ENCODE measurements around the gene RPS6KA4.
A peak's percentile ranks its signal among the peaks of the same experiment; 100 is the strongest.

Gene RPS6KA4

DNA sequence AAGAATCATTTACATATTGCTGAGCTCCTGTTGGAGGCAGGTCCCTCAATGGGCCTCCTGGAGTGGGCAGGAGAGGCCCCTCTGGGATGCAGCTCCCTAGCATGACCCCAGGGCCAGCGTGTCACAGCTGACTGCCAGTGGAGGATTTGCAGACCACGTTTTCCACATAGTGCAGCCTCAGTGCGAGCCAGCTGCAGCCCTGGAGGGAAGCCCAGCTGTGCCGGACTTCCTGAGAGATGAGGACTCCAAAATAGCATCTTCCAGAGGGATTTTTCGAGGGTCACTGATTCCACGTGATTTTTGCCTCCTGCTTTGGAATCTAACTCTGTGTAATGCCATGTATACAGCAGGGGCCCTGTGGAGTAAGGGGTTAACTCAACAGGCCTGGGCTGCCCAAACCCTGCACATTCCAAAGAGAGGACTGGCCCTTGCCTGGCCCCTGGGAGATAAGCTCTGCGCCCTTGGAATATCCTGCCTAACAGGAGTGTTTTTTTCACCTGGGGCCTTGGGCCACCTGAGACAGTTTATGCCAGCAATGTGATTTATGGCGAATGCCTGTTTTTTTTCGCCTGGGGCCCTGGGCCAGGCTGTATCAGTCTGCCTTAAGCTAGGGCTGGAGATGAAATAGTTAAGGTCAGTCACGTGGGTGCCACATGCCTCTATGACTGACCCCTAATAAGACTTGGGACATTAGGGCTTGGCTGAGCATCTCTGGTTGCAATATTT lies 47.4 kb downstream of the RPS6KA4 start:
- Histone ChIP-seq H3K36me3 (ENCODE audit: control insufficient read depth in 1 of 2, insufficient read depth in 2 of 2, low read depth in 1 of 2, low read length in 2 of 2) (no peaks in the 10 kb centered on the region), H3K4ac (ENCODE audit: low read depth in 1 of 2, low read length in 2 of 2) (no peak overlapping the region), H2BK5ac (ENCODE audit: low read depth, low read length, poor library complexity, severe bottlenecking) (no peak overlapping the region), H2BK120ac (ENCODE audit: low read depth, low read length) (no peak overlapping the region), H4K91ac (ENCODE audit: low read length) (no peak overlapping the region), H3K14ac (ENCODE audit: low read length in 2 of 2) (no peak overlapping the region), H3K27me3 (ENCODE audit: control insufficient read depth in 1 of 2, insufficient read depth in 1 of 2, low read length in 2 of 2) (peaks cover 20 to 33% of the 10 kb centered on the region in 2 experiments), H2BK12ac (ENCODE audit: low read length in 2 of 2) (no peak overlapping the region), H3K23ac (ENCODE audit: low read length in 2 of 2) (no peak overlapping the region), H2AK5ac (ENCODE audit: low read length, severe bottlenecking) (no peak overlapping the region), H3K9ac (ENCODE audit: low read length) (no peak overlapping the region), H3K4me3 (ENCODE audit: insufficient read depth in 1 of 2, low read depth in 1 of 2, low read length in 2 of 2) (no peak overlapping the region), H3K18ac (ENCODE audit: low read depth in 1 of 2, low read length in 2 of 2) (no peak overlapping the region), H3K9me3 (ENCODE audit: control insufficient read depth, low read length) (no peaks in the 10 kb centered on the region), H2BK15ac (ENCODE audit: low read depth, poor library complexity, severe bottlenecking) (no peak overlapping the region), H2AFZ (ENCODE audit: low read depth, low read length) (no peak overlapping the region), H3K4me1 (ENCODE audit: control insufficient read depth, insufficient read depth, low read depth, low read length) (peaks cover 12% of the 10 kb centered on the region), H4K8ac (ENCODE audit: low read length) (peak overlapping the region; percentile 29), H3K79me1 (replicated peaks; ENCODE audit: low read length, poor library complexity, severe bottlenecking) (no peaks in the 10 kb centered on the region), H3K4me2 (ENCODE audit: low read length, poor library complexity, severe bottlenecking) (peak overlapping the region; percentile 52), H3K27ac (ENCODE audit: low read length, poor library complexity, severe bottlenecking) (peak overlapping the region; percentile 66)
- DNase-seq: peak; percentile 11
- 23% methylated on average over 10 of the region's 10 CpGs for WGBS

GRCh38 chr11:64407221-64407620 lies 48.3 kb downstream of the RPS6KA4 start:
- no peak overlapping the region for H2BK15ac ChIP-seq (ENCODE audit: low read depth, poor library complexity, severe bottlenecking)
- H3K23ac ChIP-seq (ENCODE audit: low read length in 2 of 2): no peak overlapping the region
- no peak overlapping the region for H2BK5ac ChIP-seq (ENCODE audit: low read depth, low read length, poor library complexity, severe bottlenecking)
- no peaks in the 10 kb centered on the region for H3K9me3 ChIP-seq (ENCODE audit: control insufficient read depth, low read length)
- H3K4me2 ChIP-seq (ENCODE audit: low read length, poor library complexity, severe bottlenecking): no peak overlapping the region
- no peaks in the 10 kb centered on the region for H3K79me1 ChIP-seq (replicated peaks; ENCODE audit: low read length, poor library complexity, severe bottlenecking)
- H2BK12ac ChIP-seq (ENCODE audit: low read length in 2 of 2): no peak overlapping the region
- no peak overlapping the region for H2BK120ac ChIP-seq (ENCODE audit: low read depth, low read length)
- no peak overlapping the region for H3K4ac ChIP-seq (ENCODE audit: low read depth in 1 of 2, low read length in 2 of 2)
- H4K8ac ChIP-seq (ENCODE audit: low read length): no peak overlapping the region
- WGBS: 82% methylated on average over 11 of the region's 11 CpGs
- peak overlapping the region; percentile 1 for H4K91ac ChIP-seq (ENCODE audit: low read length)
- no peak overlapping the region for H2AK5ac ChIP-seq (ENCODE audit: low read length, severe bottlenecking)
- peaks cover 12% of the 10 kb centered on the region for H3K4me1 ChIP-seq (ENCODE audit: control insufficient read depth, insufficient read depth, low read depth, low read length)
- H3K27ac ChIP-seq (ENCODE audit: low read length, poor library complexity, severe bottlenecking): no peak overlapping the region
- H3K27me3 ChIP-seq (ENCODE audit: control insufficient read depth in 1 of 2, insufficient read depth in 1 of 2, low read length in 2 of 2): peaks cover 21 to 36% of the 10 kb centered on the region in 2 experiments
- no peak overlapping the region for H3K9ac ChIP-seq (ENCODE audit: low read length)
- H3K36me3 ChIP-seq (ENCODE audit: control insufficient read depth in 1 of 2, insufficient read depth in 2 of 2, low read depth in 1 of 2, low read length in 2 of 2): no peaks in the 10 kb centered on the region
- no peak overlapping the region for H3K18ac ChIP-seq (ENCODE audit: low read depth in 1 of 2, low read length in 2 of 2)
- no peak overlapping the region for H3K4me3 ChIP-seq (ENCODE audit: insufficient read depth in 1 of 2, low read depth in 1 of 2, low read length in 2 of 2)
- DNase-seq: no peak
- no peak overlapping the region for H2AFZ ChIP-seq (ENCODE audit: low read depth, low read length)
- H3K14ac ChIP-seq (ENCODE audit: low read length in 2 of 2): no peak overlapping the region

DNA sequence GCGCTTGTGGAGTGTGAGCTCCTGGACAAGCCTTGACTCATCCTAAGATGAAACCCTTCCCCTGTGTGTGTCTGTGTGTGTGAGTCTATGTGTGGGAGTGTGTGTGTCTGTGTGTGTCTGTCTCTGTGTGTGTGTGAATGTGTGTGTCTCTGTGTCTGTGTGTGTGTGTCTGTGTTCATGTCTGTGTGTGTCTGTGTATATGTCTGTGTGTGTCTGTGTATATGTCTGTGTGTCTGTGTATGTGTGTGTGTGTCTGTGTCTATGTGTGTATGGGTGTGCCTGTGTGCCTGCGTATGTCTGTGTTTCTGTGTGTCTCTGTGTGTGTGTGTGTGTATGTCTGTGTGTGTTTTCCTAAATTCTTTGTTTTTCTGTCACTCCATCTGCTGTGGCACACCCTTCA lies 48.7 kb downstream of the RPS6KA4 start:
- Histone ChIP-seq H3K36me3 (ENCODE audit: control insufficient read depth in 1 of 2, insufficient read depth in 2 of 2, low read depth in 1 of 2, low read length in 2 of 2) (no peaks in the 10 kb centered on the region), H2AFZ (ENCODE audit: low read depth, low read length) (no peak overlapping the region), H2BK120ac (ENCODE audit: low read depth, low read length) (no peak overlapping the region), H2BK12ac (ENCODE audit: low read length in 2 of 2) (peak overlapping the region in 1 of 2 experiments; percentile 42), H3K9ac (ENCODE audit: low read length) (no peak overlapping the region), H3K14ac (ENCODE audit: low read length in 2 of 2) (peak overlapping the region in 1 of 2 experiments; percentile 49), H4K8ac (ENCODE audit: low read length) (no peak overlapping the region), H3K18ac (ENCODE audit: low read depth in 1 of 2, low read length in 2 of 2) (no peak overlapping the region), H2BK15ac (ENCODE audit: low read depth, poor library complexity, severe bottlenecking) (no peak overlapping the region), H4K91ac (ENCODE audit: low read length) (peak overlapping the region; percentile 1), H3K79me1 (replicated peaks; ENCODE audit: low read length, poor library complexity, severe bottlenecking) (no peaks in the 10 kb centered on the region), H2AK5ac (ENCODE audit: low read length, severe bottlenecking) (no peak overlapping the region), H3K4me3 (ENCODE audit: insufficient read depth in 1 of 2, low read depth in 1 of 2, low read length in 2 of 2) (no peak overlapping the region), H3K4me1 (ENCODE audit: control insufficient read depth, insufficient read depth, low read depth, low read length) (peaks cover 12% of the 10 kb centered on the region), H3K4me2 (ENCODE audit: low read length, poor library complexity, severe bottlenecking) (no peak overlapping the region), H3K27me3 (ENCODE audit: control insufficient read depth in 1 of 2, insufficient read depth in 1 of 2, low read length in 2 of 2) (peaks cover 21 to 35% of the 10 kb centered on the region in 2 experiments), H3K9me3 (ENCODE audit: control insufficient read depth, low read length) (no peaks in the 10 kb centered on the region), H3K4ac (ENCODE audit: low read depth in 1 of 2, low read length in 2 of 2) (no peak overlapping the region), H3K27ac (ENCODE audit: low read length, poor library complexity, severe bottlenecking) (no peak overlapping the region), H3K23ac (ENCODE audit: low read length in 2 of 2) (no peak overlapping the region), H2BK5ac (ENCODE audit: low read depth, low read length, poor library complexity, severe bottlenecking) (no peak overlapping the region)
- WGBS: 97% methylated on average over 1 of the region's 2 CpGs
- no peak for DNase-seq

DNA sequence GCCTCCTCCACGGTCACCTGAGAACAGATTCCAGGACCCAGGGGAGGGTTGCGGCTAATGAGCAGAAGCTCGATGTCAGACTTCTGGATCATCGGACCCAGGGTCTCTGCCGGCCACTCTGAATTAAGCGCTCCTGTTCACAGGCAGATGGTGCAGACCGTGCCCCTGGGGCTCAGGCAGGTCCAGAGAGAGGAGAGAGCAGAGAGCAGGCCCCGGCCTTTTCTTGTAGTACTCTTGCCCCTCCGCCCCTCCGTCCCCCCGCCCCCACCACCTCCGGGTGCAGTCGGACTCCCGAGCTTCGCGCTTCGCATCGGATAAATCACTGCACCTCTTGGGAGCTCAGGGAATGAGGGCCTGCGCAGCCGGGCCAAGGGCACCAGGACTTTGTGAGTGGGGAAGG lies 50.3 kb downstream of the RPS6KA4 start:
- WGBS: 95% methylated on average over 17 of the region's 20 CpGs
- no peak overlapping the region for H3K23ac ChIP-seq (ENCODE audit: low read length in 2 of 2)
- H3K4me2 ChIP-seq (ENCODE audit: low read length, poor library complexity, severe bottlenecking): no peak overlapping the region
- no peak for DNase-seq
- H2AK5ac ChIP-seq (ENCODE audit: low read length, severe bottlenecking): no peak overlapping the region
- H2BK120ac ChIP-seq (ENCODE audit: low read depth, low read length): no peak overlapping the region
- no peak overlapping the region for H3K4me3 ChIP-seq (ENCODE audit: insufficient read depth in 1 of 2, low read depth in 1 of 2, low read length in 2 of 2)
- H2BK5ac ChIP-seq (ENCODE audit: low read depth, low read length, poor library complexity, severe bottlenecking): no peak overlapping the region
- no peak overlapping the region for H3K27ac ChIP-seq (ENCODE audit: low read length, poor library complexity, severe bottlenecking)
- no peak overlapping the region for H2BK12ac ChIP-seq (ENCODE audit: low read length in 2 of 2)
- peaks cover 16 to 29% of the 10 kb centered on the region in 2 experiments for H3K27me3 ChIP-seq (ENCODE audit: control insufficient read depth in 1 of 2, insufficient read depth in 1 of 2, low read length in 2 of 2)
- H2BK15ac ChIP-seq (ENCODE audit: low read depth, poor library complexity, severe bottlenecking): no peak overlapping the region
- no peak overlapping the region for H4K8ac ChIP-seq (ENCODE audit: low read length)
- H4K91ac ChIP-seq (ENCODE audit: low read length): no peak overlapping the region
- no peak overlapping the region for H2AFZ ChIP-seq (ENCODE audit: low read depth, low read length)
- no peaks in the 10 kb centered on the region for H3K9me3 ChIP-seq (ENCODE audit: control insufficient read depth, low read length)
- H3K79me1 ChIP-seq (replicated peaks; ENCODE audit: low read length, poor library complexity, severe bottlenecking): no peaks in the 10 kb centered on the region
- H3K36me3 ChIP-seq (ENCODE audit: control insufficient read depth in 1 of 2, insufficient read depth in 2 of 2, low read depth in 1 of 2, low read length in 2 of 2): no peaks in the 10 kb centered on the region
- no peak overlapping the region for H3K4ac ChIP-seq (ENCODE audit: low read depth in 1 of 2, low read length in 2 of 2)
- no peak overlapping the region for H3K14ac ChIP-seq (ENCODE audit: low read length in 2 of 2)
- no peak overlapping the region for H3K18ac ChIP-seq (ENCODE audit: low read depth in 1 of 2, low read length in 2 of 2)
- no peak overlapping the region for H3K9ac ChIP-seq (ENCODE audit: low read length)
- H3K4me1 ChIP-seq (ENCODE audit: control insufficient read depth, insufficient read depth, low read depth, low read length): peaks cover 12% of the 10 kb centered on the region

Data from mesenchymal stem cell (in vitro differentiated cells and primary cell).